GM19397 (cell line): ENCODE results near the gene PSMA4.
"Not testable (repeated sequence)": the region's sequence is repeated elsewhere in the genome, so short reads cannot be mapped to it uniquely, and the experiment has no call there.

Experiments
- ATAC-seq: cut with Tn5 transposase; IDR thresholded peaks from one replicate; pipeline ENCODE4 v1.9.1; 2021; ENCODE audit warnings: mild to moderate bottlenecking, moderate library complexity; ENCODE audit not compliant: unreplicated experiment

PSMA4 gene

DNA sequence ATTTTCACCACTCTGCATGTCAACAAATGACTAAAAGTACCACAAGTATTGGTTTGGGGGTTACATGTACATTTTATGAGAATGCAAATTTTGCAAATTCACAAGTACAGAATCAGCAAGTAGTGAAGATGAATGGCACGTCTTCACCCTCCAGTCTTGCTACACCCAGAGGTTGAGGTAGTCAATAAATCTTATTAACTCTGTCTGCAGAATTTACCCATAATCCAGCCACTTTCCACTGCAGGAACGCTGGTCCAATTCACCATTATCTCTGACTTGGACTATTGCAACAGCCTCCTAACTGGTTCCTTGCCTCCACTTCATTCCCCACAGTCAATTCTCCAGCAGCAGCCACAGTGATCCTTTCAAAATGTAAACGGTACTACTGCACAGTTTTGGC is 10.6 kb downstream of the PSMA4 start:
- ATAC-seq = no peak

DNA sequence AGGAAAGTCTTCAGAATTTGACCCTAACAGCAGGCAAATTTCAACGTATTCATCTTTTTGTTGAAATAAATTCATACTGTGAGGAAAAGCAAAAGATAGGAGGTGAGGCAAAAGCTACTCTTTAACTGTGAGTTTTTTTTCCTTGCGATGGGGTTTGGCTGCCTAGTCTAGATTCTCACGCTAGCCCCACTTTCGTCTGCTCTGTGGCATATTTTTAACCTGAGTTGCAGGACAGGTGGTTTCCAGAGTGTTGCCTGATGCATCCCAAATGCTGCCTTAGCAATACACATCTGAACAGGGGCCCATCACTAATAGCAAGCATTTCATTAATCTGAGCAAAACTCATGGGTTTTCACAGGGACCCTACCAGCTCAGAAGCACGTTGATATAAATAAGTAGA is 11.7 kb downstream of the PSMA4 start:
- no peak for ATAC-seq

DNA sequence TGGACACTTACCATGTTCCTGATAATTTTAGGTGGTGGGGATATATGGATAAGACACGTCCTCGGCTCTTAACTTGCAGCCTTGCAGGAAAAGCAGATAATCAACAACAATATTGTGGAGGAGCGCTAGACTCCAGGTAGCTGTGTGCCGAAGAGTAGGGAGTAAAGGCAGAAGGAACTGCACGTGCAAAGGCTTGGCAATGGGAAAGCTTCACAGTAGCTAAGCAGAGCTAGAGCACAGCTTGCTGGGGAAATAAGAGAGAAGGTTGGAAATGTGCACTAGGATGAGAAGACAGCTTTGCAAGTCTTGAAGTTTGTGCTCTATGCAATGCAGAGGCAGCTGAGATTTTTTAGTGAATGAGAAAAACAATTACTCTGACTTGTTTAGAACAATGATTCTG is 12.4 kb downstream of the PSMA4 start:
- no peak for ATAC-seq

GRCh38 chr15:78560201-78560600 is 20.0 kb downstream of the PSMA4 start:
- not testable (repeated sequence) for ATAC-seq

DNA sequence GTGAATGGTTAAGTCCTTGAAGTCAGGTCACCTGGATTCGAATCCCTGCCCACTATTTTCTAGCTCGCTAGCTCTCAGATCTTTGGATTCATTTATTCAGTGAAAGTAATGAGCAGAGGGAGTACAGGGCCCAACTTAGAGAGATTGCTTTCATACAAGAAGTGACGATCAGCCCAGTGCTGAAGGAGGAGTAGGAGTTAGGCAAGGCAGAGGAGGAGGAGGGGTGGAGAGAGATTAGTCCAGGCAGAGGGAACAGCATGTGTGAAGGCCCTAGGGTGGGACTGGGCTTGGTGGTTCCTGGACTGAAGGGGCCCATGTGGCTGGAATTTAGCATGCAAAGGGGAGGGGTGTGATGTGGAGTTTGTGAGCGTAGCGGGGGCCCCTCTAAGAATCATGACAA is 21.2 kb downstream of the PSMA4 start:
- no peak for ATAC-seq

DNA sequence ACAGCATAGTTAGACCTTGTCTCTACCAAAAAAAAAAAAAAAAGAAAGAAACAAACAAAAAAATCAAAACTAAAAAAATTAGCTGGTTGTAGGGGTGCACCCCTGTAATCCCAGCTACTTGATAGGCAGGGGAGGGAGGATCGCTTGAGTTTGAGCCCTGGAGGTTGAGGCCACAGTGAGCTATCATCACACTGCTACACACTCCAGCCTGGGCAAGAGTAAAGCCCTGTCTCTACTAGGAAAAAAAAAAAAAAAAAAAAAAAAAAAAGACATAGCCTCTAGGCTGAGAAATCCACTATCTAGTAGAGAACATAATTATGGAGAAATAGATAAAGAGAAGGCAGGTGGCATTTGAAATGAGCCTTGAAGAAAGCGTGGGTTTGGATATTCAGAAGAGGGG is 22.8 kb downstream of the PSMA4 start:
- ATAC-seq = no peak

DNA sequence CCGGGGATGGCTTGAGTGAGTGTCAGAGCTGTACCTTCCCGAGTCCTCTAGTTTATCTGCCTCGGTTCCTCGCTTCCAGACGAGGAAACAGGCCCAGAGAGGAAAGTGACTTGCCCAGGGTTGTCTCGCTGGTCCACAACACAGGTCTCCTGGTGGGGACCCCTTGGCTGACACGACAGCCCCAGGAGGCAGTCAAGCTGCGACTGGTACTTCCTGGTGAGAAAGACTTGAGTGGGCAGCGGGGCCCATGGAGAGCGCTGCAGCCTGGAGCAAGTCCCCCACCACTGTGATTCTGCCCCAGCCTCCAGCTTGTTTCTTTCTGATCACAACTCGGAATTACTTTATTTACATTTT is 24.5 kb downstream of the PSMA4 start:
- peak; percentile 17 for ATAC-seq

- ATAC-seq = peak; percentile 90
Observed at GRCh38 chr15:78565097-78565950, 25.1 kb downstream of the PSMA4 start, which contains the start of gene CHRNA5. Gene CHRNA5, plus strand, starts transcription at chr15:78565520. Its CDS starts 200 bp downstream, at chr15:78565720.

- no peak for ATAC-seq
Observed at GRCh38 chr15:78565951-78566774, 25.9 kb downstream of the PSMA4 start.

- ATAC-seq = no peak
Observed at GRCh38 chr15:78567531-78567930, 27.3 kb downstream of the PSMA4 start.

DNA sequence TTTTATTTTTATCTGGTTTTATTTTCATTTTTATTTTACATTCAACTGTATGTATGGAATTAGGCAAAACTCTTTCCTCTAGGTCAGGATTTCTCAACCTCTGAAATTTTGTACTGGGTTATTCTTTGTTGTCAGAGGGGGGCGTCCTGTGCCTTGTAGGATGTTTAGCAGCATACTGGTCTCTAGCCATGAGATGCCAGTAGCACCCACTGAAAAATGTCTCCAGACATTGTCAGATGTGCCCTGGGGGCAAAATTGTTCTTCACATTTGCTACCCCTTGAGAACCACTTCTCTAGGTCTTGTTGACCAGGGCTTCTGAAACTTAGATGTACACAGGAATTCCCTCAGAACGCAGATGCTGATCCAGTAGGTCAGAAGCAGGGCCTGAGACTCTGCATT is 30.5 kb downstream of the PSMA4 start:
- ATAC-seq = no peak

DNA sequence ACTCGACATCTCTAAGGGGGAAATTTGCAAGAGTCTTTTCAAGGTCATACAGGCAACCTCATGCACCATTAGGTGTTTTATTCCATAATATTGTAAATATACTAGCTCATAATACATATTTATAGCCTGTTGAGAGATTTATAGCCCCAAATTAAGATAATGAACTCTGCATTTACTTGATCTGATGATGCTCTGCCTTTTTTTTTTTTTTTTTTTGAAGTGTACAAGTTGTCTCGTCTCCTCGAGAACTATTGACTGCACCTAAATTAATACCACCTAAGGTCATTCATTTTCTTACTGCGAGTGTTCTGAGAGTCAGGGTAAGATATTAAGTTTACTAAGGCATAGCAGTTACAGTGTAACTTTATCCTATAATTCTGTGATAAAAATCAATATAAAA is 31.1 kb downstream of the PSMA4 start:
- ATAC-seq = no peak

GRCh38 chr15:78573416-78573815 is 33.2 kb downstream of the PSMA4 start:
- no peak for ATAC-seq

DNA sequence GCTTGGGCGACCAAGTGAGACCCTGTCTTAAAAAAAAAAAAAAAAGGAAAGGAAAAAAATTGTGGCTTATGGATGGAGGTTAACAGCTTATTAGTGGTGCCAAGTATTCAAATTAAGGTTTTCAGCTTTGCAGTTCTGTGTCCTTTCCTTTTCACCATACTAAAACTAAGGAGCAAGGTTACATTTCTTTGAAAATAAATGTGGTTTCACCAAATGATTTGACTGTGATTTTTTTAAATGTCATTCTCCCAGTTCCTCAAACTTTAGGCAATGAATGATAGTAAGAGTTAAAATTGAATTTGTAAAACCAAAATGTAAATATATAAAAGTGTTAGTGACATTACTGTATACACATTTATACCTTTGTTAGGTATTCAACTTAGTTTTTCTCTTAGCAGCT is 34.7 kb downstream of the PSMA4 start:
- ATAC-seq = no peak

DNA sequence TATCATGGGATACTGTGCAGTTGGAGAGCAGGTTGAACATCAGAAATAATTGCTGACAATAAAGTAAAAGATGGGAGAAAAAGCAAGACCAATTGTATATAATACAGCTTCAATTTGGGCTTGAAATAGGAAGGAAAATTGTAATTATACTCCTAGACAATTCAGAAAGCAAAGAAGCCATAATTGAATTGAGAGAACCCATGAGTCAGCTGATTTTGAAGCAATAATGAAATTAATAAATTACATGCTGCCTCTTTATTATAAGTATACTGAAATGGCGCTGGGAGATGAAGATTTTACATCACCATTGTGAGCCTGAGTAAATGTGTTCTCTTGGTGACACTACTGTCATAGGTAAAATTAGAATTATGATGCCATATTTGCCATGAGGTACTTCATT is 57.3 kb downstream of the PSMA4 start:
- no peak for ATAC-seq

DNA sequence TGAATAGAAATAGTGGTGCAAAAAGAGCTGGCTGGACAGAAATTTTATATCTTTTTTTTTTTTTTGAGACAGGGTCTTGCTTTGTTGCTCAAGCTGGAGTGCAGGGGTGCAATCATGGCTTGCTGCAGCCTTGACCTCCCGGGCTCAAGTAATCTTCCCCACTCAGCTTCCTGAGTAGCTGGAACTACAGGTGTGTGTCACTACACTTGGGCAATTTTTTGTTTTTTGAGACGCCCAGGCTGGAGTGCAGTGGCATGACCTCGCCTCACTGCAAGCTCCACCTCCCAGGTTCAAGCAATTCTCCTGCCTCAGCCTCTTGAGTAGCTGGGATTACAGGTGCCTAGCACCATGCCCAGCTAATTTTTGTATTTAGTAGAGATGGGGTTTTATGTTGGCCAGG is 58.1 kb downstream of the PSMA4 start:
- no peak for ATAC-seq

- ATAC-seq = no peak
Observed at GRCh38 chr15:78599189-78599588, 58.9 kb downstream of the PSMA4 start.
